ENCODE data around the gene CNTN4.
"Not testable (repeated sequence)": the region's sequence is repeated elsewhere in the genome, so short reads cannot be mapped to it uniquely, and the experiment has no call there.

CNTN4 gene

GRCh38 chr3:2931265-2931664, 832.6 kb downstream of the CNTN4 start:
- DNase-seq = no peak

DNA sequence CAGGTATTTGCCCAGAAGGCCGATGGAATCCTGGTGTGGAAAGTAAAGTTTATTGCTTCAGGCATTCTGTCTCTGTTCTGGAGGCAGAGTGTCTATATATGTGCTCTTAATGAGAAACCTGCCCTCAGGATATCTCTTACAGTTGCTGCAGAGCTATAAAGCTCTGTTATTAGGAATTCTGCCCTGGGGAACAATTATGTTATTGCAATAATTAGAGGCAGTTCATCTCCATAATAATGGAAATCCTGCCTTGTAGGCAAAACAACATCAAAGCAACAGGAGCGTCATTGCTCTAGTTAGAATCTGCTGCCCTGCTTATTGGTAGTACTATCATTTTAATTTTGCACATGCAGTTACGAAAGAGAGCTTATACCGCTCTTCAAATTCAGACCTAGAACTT, 835.9 kb downstream of the CNTN4 start:
- DNase-seq = no peak

- no peak for DNase-seq
Observed at GRCh38 chr3:2937055-2937454, 838.4 kb downstream of the CNTN4 start.

DNA sequence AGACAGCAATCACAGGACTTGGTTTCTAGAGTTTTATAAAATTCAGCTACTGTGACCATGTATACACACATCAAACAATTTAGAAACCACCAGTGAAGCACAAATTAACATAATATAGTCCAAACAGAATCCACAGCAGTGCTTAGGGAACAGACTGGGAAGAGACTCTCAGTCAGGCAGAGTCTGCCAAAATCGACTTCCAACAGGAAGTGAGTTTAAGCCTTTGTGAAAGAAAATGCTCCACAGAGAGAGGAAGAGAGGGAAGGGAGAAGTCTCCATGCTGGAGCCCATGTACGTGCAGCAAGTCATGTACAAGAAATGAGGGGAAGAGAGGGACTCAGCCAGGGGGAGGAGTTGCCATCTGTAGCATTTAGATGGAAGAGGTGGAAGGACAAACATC, 838.9 kb downstream of the CNTN4 start:
- no peak for DNase-seq

DNA sequence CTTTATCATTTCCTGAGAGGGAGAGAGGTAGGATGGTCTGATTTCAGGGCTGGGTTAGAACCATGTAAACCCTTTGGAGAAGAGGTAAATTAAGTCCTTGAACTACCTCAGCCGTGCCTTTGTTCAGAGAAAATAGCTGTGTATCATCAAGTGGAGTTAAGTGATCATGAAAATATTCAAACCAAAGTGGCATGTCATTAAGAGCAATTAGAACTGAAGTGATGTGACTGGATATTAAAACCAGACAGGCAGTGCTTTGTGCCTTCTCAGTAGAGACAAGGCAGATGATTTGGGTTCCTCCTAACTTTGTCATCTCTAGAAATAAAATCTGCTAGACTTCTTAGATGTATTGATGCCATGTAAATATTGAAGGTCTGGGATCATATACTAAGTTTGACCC, 840.0 kb downstream of the CNTN4 start:
- no peak for DNase-seq

- DNase-seq = no peak
Observed at GRCh38 chr3:2940062-2940461, 841.4 kb downstream of the CNTN4 start.

GRCh38 chr3:2944628-2945027, 846.0 kb downstream of the CNTN4 start:
- DNase-seq = no peak

- DNase-seq = no peak
Observed at GRCh38 chr3:2945121-2945520, 846.5 kb downstream of the CNTN4 start.

GRCh38 chr3:2947536-2947935, 848.9 kb downstream of the CNTN4 start:
- no peak for DNase-seq

GRCh38 chr3:2948882-2949281, 850.2 kb downstream of the CNTN4 start:
- no peak for DNase-seq

GRCh38 chr3:2950159-2950558, 851.5 kb downstream of the CNTN4 start:
- no peak for DNase-seq

GRCh38 chr3:2957115-2957514, 858.4 kb downstream of the CNTN4 start:
- no peak for DNase-seq

GRCh38 chr3:2958551-2958950, 859.9 kb downstream of the CNTN4 start:
- DNase-seq = no peak

GRCh38 chr3:2961576-2961975, 862.9 kb downstream of the CNTN4 start:
- no peak for DNase-seq

- DNase-seq = no peak
Observed at GRCh38 chr3:2967871-2968270, 869.2 kb downstream of the CNTN4 start.

- no peak for DNase-seq
Observed at GRCh38 chr3:2968475-2968874, 869.8 kb downstream of the CNTN4 start.

DNA sequence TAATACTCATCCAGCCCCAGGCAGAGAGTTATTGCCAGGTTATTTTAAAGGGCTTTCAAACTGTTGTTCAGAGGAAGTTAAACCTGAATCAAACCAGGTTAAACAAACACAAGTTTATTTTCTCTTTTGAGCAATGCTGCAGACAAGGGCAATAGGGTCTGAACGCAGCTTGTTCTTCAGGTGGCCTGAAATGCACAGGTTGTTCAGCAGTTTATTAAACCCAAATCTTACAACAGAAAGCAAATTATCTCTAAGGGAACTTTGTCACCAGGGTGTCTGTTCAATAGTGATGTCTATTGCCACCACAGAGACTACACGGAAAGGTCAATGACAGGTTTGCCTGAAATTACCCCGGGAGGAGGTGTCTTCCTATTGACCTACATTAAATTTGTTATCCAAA, 877.5 kb downstream of the CNTN4 start:
- DNase-seq = no peak

GRCh38 chr3:2976796-2977195, 878.1 kb downstream of the CNTN4 start:
- DNase-seq = no peak

DNA sequence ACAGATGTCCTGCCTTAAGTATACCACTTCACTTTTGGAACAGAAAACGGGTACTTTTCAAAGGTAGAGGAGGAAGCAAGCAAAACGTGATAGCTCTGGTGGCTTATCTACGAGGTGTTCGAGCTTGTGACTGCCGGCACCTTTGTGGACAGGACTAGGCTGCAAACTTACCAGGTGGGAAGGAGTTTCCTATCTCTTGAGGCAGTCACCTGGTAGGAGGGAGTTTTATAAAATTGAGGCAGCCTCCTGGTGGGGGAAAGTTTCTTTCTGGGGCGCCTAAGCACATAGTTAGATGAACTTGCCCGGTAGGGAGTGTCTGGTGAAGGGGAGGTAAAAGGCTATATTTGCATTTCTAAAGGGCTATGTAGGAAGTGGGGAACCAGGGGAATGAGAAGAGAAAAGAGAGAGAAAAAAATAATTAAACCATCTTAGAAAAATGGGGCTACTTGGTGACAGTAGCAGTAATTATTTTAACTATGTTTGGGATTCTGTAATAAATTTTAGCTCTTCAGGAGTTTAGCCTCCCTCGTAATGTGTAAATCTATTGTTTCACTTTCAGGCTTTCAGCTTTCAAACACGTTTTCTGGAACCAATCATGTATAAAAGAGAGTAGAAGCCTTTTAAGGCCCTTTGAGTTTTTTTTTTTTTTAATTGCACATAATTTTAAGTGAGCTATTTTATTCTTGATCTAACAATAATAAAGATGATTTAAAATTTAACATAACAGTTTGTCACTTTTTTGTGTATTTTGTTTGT, 880.5 kb downstream of the CNTN4 start:
- no peak for DNase-seq

GRCh38 chr3:2984005-2984830, 885.6 kb downstream of the CNTN4 start:
- DNase-seq = no peak

- DNase-seq = no peak
Observed at GRCh38 chr3:2984831-2985220, 886.2 kb downstream of the CNTN4 start.

DNA sequence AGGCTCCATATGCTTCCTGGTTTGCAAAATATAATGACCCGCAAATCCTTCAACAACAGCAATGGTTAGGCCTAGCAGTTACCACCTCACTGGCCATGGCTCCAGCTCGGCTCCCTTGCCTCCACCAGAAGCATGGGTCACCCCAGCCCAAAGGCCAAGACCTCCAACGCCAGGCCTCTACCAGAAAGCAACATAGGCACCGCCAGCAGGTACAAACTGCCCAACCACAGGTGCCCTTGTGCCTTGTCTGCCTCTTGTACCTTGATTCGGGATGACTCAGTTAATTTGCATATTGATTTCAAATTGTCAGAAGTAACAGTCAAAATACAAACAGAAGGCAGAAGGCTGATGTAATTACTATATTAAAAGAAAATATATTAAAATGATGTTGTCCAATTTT, 886.8 kb downstream of the CNTN4 start:
- DNase-seq = no peak

GRCh38 chr3:2992534-2992933, 893.9 kb downstream of the CNTN4 start:
- no peak for DNase-seq

- not testable (repeated sequence) for DNase-seq
Observed at GRCh38 chr3:2993130-2993529, 894.5 kb downstream of the CNTN4 start.

DNA sequence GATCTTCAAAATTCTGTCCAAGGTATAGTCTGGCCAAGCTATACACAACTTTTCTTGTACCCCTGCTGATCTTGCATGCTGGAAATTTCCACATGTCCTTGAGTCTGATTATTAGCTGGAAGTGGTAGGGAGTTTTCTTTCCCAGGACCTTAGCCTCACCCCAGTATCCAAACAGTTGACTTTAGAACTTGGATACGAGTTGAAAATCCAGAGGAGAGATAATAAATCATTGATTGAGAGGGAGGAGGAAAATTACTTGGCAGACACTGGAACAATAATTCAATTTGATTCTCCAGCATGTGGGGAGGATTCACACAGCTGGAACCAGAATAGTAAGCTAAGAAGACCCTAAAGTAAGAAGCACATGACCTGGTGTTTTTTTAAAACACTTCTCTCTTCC, 895.1 kb downstream of the CNTN4 start:
- no peak for DNase-seq

Data from NCI-H2107 (cell line).